ENCODE data around the gene RARA.
"Not testable (repeated sequence)": the region's sequence is repeated elsewhere in the genome, so short reads cannot be mapped to it uniquely, and the experiment has no call there.

The RARA gene

DNA sequence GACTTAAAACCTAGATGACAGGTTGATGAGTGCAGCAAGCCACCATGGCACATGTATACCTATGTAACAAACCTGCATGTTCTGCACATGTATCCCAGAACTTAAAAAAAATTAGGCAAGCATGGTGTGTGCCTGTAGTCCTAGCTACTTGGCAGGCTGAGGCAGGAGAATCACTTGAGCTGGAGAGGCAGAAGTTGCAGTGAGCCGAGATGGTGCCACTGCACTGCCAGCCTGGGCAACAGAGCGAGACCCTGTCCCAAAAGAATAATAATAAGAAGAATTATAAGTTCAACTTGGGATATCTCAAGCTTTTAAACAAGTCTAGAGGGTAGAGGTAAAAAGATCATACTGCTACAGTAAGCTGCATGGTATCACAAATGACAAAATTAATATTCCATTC lies 11.5 kb upstream of the RARA start:
- DNase-seq (ENCODE audit: low spot score) (no peak), FAIRE-seq (no peak)

DNA sequence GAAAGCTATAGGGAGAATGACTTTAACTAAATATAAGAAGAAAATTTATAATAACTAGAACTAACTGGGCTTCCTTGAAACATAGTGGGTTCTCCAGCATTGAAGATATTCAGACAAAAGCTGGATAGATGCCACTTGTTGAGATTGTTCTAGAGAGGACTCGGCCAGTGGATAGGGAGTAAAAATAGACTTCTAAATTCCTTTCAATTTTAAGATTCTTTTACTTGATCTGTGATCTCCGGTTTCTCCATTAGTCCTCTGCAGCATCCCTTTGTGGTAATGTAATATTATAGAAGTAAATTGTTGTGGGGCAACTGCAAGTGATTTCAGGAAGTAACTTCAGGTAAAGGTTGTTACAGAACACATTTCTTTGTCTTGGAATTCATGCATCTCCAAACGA lies 10.3 kb upstream of the RARA start:
- DNase-seq (ENCODE audit: low spot score) (no peak), FAIRE-seq (no peak)

DNA sequence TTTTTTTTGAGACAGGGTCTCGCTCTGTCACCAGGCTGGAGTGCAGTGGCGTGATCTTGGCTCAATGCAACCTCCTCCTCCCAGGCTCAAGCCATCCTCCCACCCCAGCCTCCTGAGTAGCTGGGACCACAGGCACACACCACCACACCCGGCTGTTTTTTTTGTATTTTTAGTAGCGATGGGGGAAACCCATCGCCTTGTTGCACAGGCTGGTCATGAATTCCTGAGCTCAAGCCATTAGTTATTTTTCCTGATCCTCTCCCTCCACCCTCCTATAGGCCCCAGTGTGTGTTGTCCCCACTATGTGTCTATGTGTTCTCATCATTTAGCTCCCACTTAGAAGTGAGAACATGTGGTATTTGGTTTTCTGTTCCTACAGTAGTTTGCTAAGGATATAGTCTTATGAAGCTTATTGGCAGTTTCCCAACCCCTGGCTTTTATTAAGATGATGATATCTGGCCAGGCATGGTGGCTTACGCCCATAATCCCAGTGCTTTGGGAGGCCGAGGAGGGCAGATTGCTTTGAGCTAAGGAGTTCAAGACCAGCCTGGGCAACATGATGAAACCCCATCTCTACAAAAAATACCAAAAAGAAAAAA lies 9.7 kb upstream of the RARA start:
- not testable (repeated sequence) for DNase-seq (ENCODE audit: low spot score); FAIRE-seq

DNA sequence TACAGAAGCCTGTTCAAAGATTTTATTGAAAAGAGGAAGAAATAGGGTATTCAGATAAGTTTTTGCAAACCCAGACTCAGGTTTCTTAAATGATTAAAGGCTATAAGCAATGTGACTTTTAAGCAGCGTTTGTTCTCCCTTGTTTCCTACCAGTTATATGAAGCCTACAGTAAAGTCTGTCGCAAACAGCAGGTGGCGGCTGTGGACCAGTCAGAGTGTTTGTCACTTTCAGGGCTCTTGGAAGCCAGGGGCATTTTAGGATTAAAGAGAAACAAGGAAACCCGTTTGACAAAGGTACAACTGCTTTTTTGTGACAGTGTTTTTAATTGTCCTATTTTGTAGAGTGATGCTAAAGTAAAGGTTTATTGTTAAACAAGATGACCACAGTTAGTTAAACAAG lies 7.7 kb upstream of the RARA start:
- DNase-seq (ENCODE audit: low spot score): no peak
- FAIRE-seq: no peak

DNA sequence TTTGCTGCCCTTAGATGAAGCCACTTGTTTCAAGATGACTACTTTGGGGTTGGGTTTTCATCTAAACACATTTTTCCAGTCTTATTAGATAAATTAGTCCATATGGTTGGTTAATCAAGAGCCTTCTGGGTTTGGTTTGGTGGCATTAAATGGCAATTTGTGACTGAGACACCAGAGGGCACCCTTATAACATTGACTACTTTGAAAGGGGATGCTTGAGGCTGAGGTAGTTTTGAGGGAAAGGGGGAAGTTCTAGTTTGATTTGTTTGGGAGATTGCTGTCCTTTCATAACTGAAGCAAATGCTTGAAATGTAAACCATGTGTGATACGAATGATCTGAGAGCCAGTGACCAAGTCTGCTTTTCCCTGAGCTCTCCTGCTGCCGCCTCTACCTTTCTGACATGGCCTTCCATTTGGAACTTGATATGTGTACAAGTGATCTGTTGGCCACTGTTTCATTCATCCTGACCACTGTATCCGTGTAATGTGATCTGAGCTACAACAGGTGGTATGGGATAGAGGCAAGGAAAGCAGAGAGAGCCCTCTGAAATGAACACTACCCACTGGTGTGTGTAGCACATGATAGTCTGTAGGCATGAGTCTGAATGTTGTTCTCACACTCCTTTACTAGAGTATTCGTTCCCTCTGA lies 5.8 kb upstream of the RARA start:
- FAIRE-seq (no peak), DNase-seq (ENCODE audit: low spot score) (peak; percentile 28)

DNA sequence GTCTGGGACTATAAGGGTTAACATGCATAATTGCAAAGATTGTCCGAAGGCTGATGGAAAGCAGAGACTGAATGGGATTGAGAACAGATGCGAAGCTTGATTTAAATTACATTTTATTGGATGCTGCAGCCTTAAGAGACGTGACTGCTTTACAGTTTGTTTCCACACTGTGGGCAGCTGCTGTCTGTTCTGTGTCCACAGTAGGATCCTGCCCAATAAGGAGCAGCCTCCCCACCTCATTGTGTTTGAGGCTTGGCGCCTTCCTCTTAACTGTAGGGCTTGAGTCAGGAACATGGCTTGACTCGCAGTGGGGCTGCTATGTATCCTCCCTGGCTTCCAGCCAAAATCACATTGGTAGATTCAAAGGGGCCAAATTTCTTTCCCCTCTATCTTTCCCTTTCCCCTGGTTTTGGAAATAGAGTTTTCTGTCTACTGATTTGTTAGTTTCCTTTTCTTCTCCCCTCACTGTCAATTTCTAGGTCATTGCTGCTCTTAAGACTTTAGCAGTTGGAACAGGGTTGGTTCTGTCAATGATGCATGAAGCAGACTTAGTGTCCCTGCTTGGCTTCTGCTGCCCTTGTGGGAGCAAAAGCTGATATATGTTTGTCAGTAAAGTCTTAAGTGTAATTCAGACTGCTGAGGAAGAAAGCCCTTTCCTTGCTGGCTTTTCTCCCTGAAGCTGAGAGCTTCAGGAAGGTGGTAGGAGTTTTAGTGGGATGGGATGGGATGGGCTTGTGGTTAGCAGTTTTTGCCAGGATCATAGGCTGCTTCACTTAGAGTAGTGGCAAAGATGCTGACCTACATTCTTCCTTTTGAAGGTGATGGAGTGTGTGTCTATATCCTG lies 5.0 kb upstream of the RARA start:
- DNase-seq (ENCODE audit: low spot score): no peak
- FAIRE-seq: no peak

DNA sequence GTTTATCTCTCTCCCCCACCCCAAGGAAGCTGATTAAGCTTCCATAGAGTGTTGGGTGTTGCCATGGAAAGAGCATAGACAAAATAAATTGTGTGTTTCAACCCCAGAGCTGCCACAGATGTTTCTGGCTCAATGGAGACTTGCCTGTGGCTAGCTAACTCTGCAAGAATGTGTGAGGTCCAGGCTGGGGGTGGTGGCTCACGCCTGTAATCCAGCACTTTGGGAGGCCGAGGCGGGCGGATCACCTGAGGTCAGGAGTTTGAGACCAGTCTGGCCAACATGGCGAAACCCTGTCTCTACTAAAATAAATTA lies 4.5 kb upstream of the RARA start:
- DNase-seq (ENCODE audit: low spot score): peak; percentile 57
- FAIRE-seq: not testable (repeated sequence)

DNA sequence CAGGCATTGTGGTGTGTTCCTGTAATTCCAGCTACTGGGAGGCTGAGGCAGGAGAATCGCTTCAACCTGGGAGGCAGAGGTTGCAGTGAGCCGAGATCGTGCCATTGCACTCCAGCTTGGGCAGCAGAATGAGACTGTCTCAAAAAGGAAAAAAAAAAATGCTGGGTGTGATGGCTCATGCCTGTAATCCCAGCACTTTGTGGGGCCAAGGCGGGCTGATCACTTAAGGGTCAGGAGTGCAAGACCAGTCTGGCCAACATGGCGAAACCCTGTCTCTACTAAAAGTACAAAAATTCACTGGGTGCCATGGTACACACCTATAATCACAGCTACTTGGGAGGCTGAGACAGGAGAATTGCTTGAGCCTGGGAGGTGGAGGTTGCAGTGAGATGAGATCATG lies 4.1 kb upstream of the RARA start:
- not testable (repeated sequence) for DNase-seq (ENCODE audit: low spot score); FAIRE-seq

DNA sequence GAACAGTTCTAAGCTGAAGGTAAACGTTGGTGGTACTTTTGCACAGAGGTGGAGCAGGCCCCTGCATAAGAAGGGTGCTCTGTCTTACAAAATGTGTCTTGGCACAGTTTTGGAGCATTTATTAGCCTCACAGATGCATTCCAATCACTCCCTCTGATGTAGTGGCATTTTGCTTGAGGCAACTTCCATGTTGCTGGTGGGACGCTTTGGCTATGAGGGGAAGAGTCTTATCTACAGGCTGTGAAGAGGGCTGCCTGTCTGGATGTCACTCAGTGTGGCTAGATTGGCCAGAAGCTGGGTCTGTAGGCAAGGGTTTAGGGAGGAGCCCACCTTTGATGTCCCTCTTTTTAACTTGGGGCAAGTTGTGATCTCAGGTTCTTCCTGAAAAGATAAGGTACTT lies 2.6 kb upstream of the RARA start:
- FAIRE-seq: no peak
- no peak for DNase-seq (ENCODE audit: low spot score)

DNA sequence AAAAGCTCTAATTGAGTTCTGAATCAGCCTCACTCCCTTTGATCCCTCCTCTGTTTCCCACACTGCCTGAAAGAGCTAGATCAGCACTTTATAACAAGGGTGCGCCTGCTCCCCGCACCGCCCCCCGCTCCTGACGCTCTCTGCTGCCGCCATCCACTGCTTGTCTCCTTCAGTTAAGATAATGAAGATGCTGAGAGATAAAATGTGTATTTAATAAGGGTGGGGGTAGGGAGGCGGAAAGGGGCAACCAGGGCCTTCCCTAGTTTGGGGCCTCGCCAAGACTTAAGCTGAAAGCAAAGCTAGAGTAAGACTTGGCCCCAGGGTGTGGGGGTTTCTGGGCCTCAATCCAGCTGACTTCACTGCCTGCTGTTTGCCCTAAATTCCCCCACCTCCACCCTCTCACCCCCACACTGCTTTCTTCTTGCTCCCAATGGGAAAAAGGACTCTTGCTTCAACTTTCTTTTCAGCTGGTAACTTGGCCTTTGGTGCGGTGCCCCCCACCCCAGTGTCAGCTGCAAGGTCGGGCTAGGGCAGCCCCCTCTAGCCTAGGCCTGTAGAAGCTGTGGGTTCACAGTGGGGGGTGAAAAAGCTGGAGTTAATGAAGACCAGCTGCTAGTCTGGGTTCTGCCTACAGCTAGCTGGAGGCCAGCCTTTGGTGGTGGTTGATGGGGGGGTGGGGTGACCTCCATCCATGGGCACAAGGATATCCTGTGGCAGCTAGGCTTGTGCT lies 1.8 kb upstream of the RARA start:
- no peak for FAIRE-seq
- no peak for DNase-seq (ENCODE audit: low spot score)

DNA sequence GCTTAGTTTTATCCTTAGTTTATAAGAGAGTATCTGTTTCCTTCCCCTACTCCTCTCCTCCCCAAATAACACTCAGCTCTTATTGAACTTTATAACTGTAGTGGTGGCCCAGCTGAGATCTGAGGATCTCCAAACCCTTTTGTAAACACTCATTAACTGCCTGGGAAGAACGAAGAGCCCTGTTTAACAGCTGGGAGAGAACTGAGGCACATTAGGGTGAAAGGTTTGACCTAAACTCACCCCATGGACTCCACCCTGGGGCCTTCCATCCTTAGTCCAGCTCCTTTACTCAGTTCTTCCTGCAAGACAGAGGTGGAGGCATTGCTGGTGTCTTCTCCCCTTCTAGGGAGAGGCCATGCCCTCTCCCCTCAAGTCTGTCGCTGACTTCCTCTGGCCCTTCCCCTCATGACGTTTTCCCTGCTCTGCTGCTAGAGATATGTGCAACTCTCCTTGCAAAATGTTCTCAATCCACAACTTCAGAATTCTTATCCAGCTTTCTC lies 1.2 kb upstream of the RARA start:
- FAIRE-seq (no peak), DNase-seq (ENCODE audit: low spot score) (no peak)

DNA sequence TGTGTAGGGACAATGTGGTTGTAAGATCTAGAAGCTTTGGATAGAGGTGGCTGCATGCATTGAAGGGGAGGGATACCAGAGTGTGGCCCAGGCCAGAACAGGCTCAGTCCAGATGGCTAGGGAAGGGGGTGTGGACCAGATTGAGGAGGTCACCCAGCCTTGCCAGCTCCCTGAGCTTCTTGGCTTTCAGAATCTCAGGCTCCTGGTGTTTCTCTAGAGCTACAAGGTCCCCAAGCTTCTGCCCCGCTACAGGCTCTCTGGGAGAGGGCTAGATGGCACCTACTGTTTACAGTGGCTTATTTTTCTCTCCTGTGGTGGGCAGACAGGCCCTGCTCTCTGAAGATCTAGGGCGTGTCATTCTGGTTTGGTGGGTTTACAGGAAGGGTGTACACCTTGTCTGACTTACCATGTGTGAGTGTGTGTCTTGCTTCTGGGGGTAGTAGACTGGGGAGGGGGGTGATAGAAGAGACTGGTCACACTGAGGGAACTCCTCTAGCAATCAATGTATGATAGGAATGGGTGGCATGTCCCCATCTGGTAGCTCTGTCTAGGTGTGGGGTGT lies 1.1 kb downstream of the RARA start:
- FAIRE-seq (no peak), DNase-seq (ENCODE audit: low spot score) (no peak)

DNA sequence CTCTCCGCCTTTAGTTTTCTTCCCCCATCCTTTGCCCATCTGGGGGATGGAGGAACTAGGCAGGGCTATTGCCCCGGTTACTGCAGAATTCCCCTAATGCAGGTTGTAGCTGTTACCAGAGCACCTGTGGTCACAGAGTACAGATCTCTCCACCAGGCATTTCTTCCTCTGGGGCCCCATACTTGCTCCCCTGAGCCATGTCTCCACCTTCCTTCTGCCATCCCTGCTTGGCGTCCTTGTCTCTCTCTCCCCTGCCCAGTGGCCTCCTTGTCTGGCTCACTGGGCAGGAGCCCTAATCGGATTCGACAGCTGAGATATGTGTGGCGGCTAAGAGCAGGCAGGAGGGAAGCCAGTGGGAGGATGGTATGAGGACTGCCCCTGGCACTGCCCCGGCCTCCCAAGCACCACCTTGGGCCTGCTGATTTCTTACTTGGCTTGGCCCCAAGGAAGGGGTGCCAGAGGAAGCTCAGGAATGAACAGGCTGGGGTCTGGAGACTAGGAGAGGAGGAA lies 2.0 kb downstream of the RARA start:
- DNase-seq (ENCODE audit: low spot score): no peak
- no peak for FAIRE-seq

DNA sequence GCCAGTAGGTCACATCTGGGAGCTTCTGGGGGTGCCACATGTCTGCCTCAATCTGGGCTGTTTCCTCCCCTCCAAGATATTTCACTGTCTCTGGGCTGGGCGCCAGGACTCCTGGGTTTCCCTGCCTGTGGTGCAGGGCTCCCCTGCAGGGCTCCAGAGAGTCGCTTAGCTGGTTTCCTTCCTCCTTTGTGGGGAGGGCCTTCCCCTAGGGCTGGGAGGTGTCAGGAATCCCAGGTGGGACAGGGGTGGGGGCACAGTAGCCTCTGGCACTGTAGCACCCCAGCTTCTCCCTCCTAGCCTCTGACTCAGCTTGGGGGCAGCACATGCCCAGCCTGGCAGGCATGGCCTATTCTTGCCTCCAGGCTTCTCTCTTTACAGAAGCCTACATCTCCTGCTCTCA lies 2.6 kb downstream of the RARA start:
- FAIRE-seq (no peak), DNase-seq (ENCODE audit: low spot score) (no peak)

DNA sequence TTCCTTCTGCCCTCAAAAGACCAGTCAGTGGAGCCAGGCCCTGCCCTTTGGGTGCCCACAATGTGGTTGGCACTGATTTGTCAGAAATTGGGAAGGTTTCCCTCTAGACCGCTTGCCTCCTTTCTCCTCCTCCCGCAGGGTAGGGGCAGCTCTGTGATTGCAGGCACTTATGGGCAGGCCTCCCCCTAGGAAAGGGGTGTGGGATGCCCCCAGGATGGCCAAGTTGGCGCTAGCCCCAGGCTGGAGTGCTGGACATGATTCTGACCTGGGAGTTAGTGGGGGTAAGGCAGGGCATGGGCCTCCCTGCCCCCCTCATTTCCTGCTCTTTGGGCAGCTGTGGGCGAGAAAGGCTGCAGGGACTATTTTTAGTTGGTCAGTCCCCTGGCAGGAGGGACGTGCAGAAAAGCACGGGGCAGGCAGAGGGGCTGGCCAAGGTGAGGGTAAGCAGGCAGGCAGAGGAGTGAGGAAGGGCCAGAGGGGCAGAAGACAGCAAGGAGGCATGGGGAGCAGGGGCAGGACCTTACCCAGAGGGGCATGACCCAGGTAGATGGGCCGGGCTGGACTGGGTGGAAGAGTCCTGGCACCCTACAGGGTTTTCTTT lies 3.3 kb downstream of the RARA start:
- FAIRE-seq: peak; percentile 61
- peak; percentile 65 for DNase-seq (ENCODE audit: low spot score)

DNA sequence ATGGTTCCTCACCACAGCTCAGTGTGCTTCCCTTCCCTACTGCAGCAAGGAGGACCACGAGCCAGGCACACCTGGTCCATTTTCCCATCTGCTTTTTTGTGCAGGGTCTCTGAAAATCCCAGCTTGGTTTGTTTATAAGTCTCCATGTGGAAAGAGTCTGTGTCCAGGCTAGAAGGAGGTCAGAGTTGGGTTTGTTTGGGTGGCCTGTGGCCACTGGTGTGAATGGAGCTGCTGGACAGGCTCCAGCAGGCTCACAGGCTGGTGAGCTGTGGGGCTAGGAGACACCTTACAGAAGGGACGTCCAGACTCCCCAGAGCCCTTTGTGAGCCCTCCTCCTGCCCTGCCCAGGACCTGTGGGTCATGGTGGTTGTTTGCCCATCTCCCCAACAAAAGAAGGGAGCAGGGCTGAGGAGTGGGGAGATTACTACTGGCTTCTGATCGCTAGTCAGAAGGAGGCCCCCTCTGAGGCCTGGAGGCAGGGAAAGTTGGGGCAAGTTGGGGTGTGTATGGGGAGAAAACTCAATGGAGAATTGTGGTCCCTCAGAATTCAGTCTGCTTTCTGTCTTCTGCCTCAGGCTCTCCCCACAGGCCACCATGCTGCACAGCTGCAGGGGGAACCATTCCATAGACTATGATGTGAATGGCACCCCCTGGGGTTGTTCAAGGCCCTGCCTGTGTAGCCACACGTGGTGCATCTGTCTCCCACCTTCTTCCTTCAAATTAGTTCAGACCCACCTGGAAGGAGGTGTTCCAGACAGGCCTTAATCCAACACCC lies 4.1 kb downstream of the RARA start:
- no peak for DNase-seq (ENCODE audit: low spot score)

DNA sequence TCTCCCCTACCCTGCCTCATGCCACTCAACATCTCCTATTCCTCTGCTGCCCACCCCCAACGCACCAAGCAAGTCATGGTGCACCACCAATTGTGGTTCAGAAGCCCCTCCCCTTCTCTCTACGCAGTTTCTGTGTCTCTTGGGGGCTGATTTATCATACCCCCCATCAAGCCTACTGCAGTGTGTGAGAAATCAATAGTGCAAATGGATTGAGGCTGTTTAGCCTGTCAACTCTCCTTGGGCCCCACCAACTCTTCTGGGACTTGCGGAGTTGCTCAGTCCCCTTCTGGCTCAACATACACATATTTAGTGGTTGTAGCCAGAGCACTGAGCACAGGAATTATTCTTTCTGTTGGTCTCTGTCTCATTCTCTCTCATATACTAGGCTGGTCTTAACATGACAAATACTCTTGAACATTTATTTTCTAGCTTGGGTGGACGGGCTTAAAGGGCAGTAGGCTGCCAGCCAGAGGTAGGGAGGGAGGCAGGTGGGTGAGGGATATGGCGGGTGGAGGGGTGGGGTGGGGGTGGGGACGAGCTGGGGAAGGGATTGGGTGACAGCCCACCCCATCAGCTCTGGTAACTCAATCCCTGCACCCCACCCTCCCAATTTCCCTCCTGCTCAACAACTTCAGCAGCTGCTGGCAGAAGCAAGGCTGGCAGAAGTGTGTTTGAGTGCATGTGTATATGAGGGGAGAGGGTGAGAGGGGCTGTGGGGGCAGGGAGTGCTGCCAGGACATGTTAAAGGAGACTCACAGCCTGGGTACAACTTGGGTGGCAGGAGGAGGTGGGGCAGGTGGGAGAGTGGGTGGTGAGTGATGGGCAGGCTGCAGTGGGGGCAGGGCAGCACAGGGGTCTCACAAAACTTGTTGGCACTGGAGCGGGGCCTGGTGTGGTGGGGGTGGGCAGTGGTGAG lies 4.9 kb downstream of the RARA start:
- DNase-seq (ENCODE audit: low spot score) (peak; percentile 49), FAIRE-seq (no peak)

More for the DNA sequence above, 4.1 kb downstream of the RARA start:
- FAIRE-seq: peak; percentile 24

DNA sequence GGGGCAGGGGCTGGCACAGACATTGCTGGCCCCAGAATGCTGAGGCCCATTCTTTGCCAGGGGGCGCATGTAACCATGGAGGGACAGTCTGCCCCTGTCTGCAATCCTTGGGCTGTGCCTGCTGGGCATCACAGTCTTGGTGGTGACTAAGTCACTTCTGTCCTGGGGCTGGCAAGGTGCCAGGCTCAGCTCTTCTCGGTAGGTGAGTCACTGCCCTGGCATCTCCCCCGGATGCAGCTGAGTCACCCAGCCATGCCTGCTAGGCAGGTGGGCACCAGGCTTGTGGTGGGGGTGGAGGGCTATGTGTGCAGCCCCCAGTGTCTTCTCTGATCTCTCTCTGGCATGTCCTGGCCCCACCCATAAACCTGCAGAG lies 5.6 kb downstream of the RARA start:
- peak; percentile 96 for DNase-seq (ENCODE audit: low spot score)
- peak; percentile 90 for FAIRE-seq

DNA sequence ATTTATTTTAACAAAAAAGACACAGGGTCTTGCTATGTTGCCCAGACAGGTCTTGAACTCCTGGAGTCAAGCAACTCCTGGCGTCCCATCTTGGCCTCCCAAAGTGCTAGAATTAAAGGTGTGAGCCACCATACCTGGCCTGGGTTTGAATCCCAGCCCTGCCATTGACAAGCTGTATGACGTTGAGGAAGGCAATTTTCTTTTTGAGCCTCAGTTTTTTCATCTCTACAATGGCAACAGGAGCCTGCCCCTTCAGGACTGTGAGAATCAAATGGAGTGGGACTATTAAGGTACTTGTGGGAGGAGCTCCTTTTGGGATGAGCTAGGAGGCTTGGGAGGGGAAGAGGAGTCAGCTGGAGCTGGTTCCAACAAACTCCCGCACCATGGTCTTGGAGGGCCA lies 6.2 kb downstream of the RARA start:
- FAIRE-seq (no peak), DNase-seq (ENCODE audit: low spot score) (no peak)
